Kidney (tissue), 14 donors: ENCODE data around the gene RNASEH2C. TPM values are rescaled to one million over a fixed set of nuclear protein-coding genes. Genes with fewer than 3 reads are reported as not detected.
A peak's percentile ranks its signal among the peaks of the same experiment; 100 is the strongest.
"Not testable (repeated sequence)": the region's sequence is repeated elsewhere in the genome, so short reads cannot be mapped to it uniquely, and the experiment has no call there.

Experiments
- DNase-seq, 5 donors: peaks; one replicate each; pipeline ENCODE4 v3.0.0-alpha.2; 2013 to 2020
- FAIRE-seq: peaks from 2 replicates; lab custom pipeline; 2012; peaks lifted over from hg19 to GRCh38; lab: Jason Lieb, UNC
- H3K27ac ChIP-seq, 2 donors: one replicate each; pipeline ENCODE4 v1.7.0; 2013; ENCODE audit warnings: low read depth in 2 of 2, low read length in 2 of 2, inconsistent platforms in 1 of 2
- H3K27me3 ChIP-seq: one replicate; pipeline ENCODE4 v1.7.1; 2013; ENCODE audit warnings: low read length, inconsistent platforms; ENCODE audit not compliant: control insufficient read depth, insufficient read depth
- H3K36me3 ChIP-seq, 3 donors: one replicate each; pipeline versions ENCODE4 v1.7.0 to v1.7.1; 2013; ENCODE audit warnings: low read length in 3 of 3, control low read depth in 1 of 3, inconsistent platforms in 1 of 3; ENCODE audit not compliant: insufficient read depth in 3 of 3, control insufficient read depth in 2 of 3
- H3K4me1 ChIP-seq, 3 donors: one replicate each; pipeline versions ENCODE4 v1.7.0 to v1.7.1; 2013; ENCODE audit warnings: low read length in 3 of 3, inconsistent platforms in 1 of 3, low read depth in 1 of 3; ENCODE audit not compliant: control insufficient read depth in 2 of 3, insufficient read depth in 2 of 3
- H3K4me3 ChIP-seq, 3 donors: one replicate each; pipeline versions ENCODE4 v1.7.0 to v1.8.1; 2013; ENCODE audit warnings: low read length in 3 of 3, control low read depth in 1 of 3, inconsistent platforms in 1 of 3
- H3K9ac ChIP-seq, 3 donors: one replicate each; pipeline versions ENCODE4 v1.7.0 to v1.7.1; 2013; ENCODE audit warnings: low read length in 3 of 3, control low read depth in 1 of 3, inconsistent platforms in 1 of 3
- H3K9me3 ChIP-seq, 3 donors: one replicate each; pipeline versions ENCODE4 v1.7.0 to v1.7.1; 2013; ENCODE audit warnings: low read length in 3 of 3, control low read depth in 1 of 3, inconsistent platforms in 1 of 3; ENCODE audit not compliant: control insufficient read depth in 2 of 3, insufficient read depth in 1 of 3
- CTCF ChIP-seq: IDR thresholded peaks from 3 replicates; pipeline ENCODE4 v1.5.1; 2012; ENCODE audit warnings: mild to moderate bottlenecking, moderate library complexity, borderline replicate concordance; ENCODE audit not compliant: insufficient read depth; ENCODE audit errors: extremely low read depth
- intact Hi-C: fragments of 100-400 bp; cut with DNase I; formaldehyde crosslinking; loops from one replicate; pipeline ENCODE4 v1.11.1; 2022
- polyA plus RNA-seq: library from polyadenylated mRNA; stranded (reverse); fragments of 350-450 nt; fragmentation: Illumina TruSeq; extraction: RNeasy Lipid Tissue Mini Kit (QIAGEN cat#74804); gene quantifications from one replicate; pipeline ENCODE4 v1.2.3, GENCODE V29; 2014; ENCODE audit warnings: low read depth, low replicate concordance; ENCODE audit not compliant: insufficient read depth
- total RNA-seq: library from RNA; stranded (reverse); fragmentation: NEBNext Ultra II Directional; extraction: Animal tissue kit (Norgen Biotek cat#: 25700); gene quantifications from one replicate; pipeline ENCODE4 v1.2.1, GENCODE V29; 2021
- donor health status: control.
- donor health status: control.
- donor health status: control.
- donor health status: control.
- donor health status: control.
- donor health status: DM: yes; HTN: yes; CAD: no.
- donor health status: Normal renal cell carcinoma (clear cell type).

The RNASEH2C gene
- total and polyA plus RNA-seq, 2 donors from 2014 or later: 43.7 to 129 TPM

GRCh38 chr11:65736810-65737209 lies 16.2 kb upstream of the RNASEH2C start:
- H3K36me3 ChIP-seq: no peaks in the 10 kb centered on the region
- H3K9ac ChIP-seq: no peak overlapping the region
- no peaks in the 10 kb centered on the region for H3K27me3 ChIP-seq
- TF ChIP-seq CTCF: no peak
- FAIRE-seq (no peak), DNase-seq (no peak)
- H3K4me1 ChIP-seq: no peaks in the 10 kb centered on the region
- no peak overlapping the region for H3K4me3 ChIP-seq
- H3K9me3 ChIP-seq: no peaks in the 10 kb centered on the region
- H3K27ac ChIP-seq: no peak overlapping the region
- intact Hi-C loops: no loop called here

GRCh38 chr11:65735111-65735510 lies 14.5 kb upstream of the RNASEH2C start:
- H3K27ac ChIP-seq, intact Hi-C loops, H3K9ac ChIP-seq: not testable (repeated sequence)

DNA sequence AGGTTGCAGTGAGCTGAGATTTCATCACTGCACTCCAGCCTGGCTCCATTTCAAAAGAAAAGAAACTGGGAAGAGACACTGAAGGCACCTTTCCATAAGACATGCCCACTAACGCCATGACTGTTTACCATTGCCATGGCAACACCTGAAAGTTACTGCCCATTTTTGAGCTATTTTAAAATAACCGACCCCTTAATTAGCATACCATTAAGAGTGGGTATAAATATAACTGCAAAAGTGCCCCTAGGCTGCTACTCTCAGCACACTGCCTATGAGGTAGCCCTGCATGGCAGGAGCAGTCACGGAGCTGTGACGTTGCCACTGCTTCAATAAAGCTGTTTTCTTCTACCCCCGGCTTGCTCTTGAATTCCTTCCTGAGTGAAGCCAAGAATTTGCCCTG lies 9.9 kb upstream of the RNASEH2C start:
- peak overlapping the region in 1 of 2 donors; percentile 28 for H3K27ac ChIP-seq
- no peaks in the 10 kb centered on the region for H3K9me3 ChIP-seq
- no peak overlapping the region for H3K4me3 ChIP-seq
- intact Hi-C loops: no loop called here
- H3K4me1 ChIP-seq: no peaks in the 10 kb centered on the region
- DNase-seq (peak in 2 of 5 donors; percentile 41), FAIRE-seq (no peak)
- H3K36me3 ChIP-seq: no peaks in the 10 kb centered on the region
- H3K9ac ChIP-seq: no peak overlapping the region
- H3K27me3 ChIP-seq: no peaks in the 10 kb centered on the region
- TF ChIP-seq CTCF: no peak

More at GRCh38 chr11:65735111-65735510, 14.5 kb upstream of the RNASEH2C start:
- not testable (repeated sequence) for DNase-seq, FAIRE-seq, H3K9me3 ChIP-seq, H3K36me3 ChIP-seq, H3K27me3 ChIP-seq, H3K4me1 ChIP-seq, H3K4me3 ChIP-seq

- Histone ChIP-seq H3K4me1 (no peaks in the 10 kb centered on the region), H3K9me3 (no peaks in the 10 kb centered on the region), H3K27ac (no peak overlapping the region), H3K4me3 (no peak overlapping the region), H3K9ac (no peak overlapping the region), H3K36me3 (no peaks in the 10 kb centered on the region), H3K27me3 (no peaks in the 10 kb centered on the region)
- intact Hi-C loops: no loop called here
- no peak for DNase-seq
- TF ChIP-seq CTCF: no peak
- FAIRE-seq: no peak
These were observed 7.3 kb upstream of the RNASEH2C start for GRCh38 chr11:65727865-65728264.
